Esophagus muscularis mucosa (tissue), 4 donors: ENCODE results near the gene LHFPL6. TPM values are rescaled to one million over a fixed set of nuclear protein-coding genes. Genes with fewer than 3 reads are reported as not detected.

ENCODE experiments used
- DNase-seq: peaks from one replicate; pipeline ENCODE4 v3.0.0-alpha.2; 2017; ENCODE audit errors: extremely low spot score
- H3K27ac ChIP-seq, 4 donors: fragments of 200-600 bp; sonication (generic); replicated peaks in 1 of 4; 1 replicate in 3 of 4; 2 replicates in 1 of 4; pipeline ENCODE4 v1.5.1; 2016 to 2019; ENCODE audit warnings: mild to moderate bottlenecking in 1 of 4
- H3K27me3 ChIP-seq, 4 donors: fragments of 200-600 bp; sonication (generic); one replicate each; pipeline versions ENCODE4 v1.5.1 to v1.6.0; 2016 to 2019
- H3K36me3 ChIP-seq, 4 donors: fragments of 200-600 bp; sonication (generic); one replicate each; pipeline ENCODE4 v1.5.1; 2016 to 2019
- H3K4me1 ChIP-seq, 4 donors: fragments of 200-600 bp; sonication (generic); one replicate each; pipeline ENCODE4 v1.5.1; 2016 to 2019
- H3K4me3 ChIP-seq, 4 donors: fragments of 200-600 bp; sonication (generic); 1 replicate in 2 of 4; 2 replicates in 2 of 4; pipeline ENCODE4 v1.5.1; 2016 to 2019; ENCODE audit warnings: mild to moderate bottlenecking in 4 of 4, moderate library complexity in 1 of 4
- H3K9me3 ChIP-seq, 4 donors: fragments of 200-600 bp; sonication (generic); 1 replicate in 3 of 4; 2 replicates in 1 of 4; pipeline ENCODE4 v1.5.1; 2016 to 2019
- EP300 ChIP-seq: sonication (generic); formaldehyde crosslinking; IDR thresholded peaks from one replicate; pipeline ENCODE4 v1.6.1; 2017; ENCODE audit warnings: antibody characterized with exemption
- POLR2A ChIP-seq: fragments of 450-650 bp; IDR thresholded peaks from one replicate; pipeline ENCODE4 v1.6.1; 2017; ENCODE audit warnings: antibody characterized with exemption, moderate library complexity, mild to moderate bottlenecking, low read depth
- POLR2AphosphoS5 ChIP-seq, 2 donors: sonication (generic); formaldehyde crosslinking; IDR thresholded peaks; one replicate each; pipeline ENCODE4 v1.6.1; 2017; ENCODE audit warnings: antibody characterized with exemption in 2 of 2
- WGBS: methylation state at CpG from one replicate; pipeline ENCODE4 v1.1.5; 2018; 5-methylcytosine and 5-hydroxymethylcytosine counted together
- intact Hi-C: fragments of 100-400 bp; cut with DNase I; formaldehyde crosslinking; loops from one replicate; pipeline ENCODE4 v1.15.1; 2023
- total RNA-seq, 4 donors: library from RNA; depleted of rRNA; stranded (reverse); fragments of >200 nt; gene quantifications; one replicate each; pipeline versions ENCODE4 v1.1.0 to v1.2.1, GENCODE V29; 2016
- TF ChIP-seq, protein P1 (sequence below), 3 experiments: fragments of 200-600 bp in 2 of 3; fragments of 450-650 bp in 1 of 3; sonication (generic) in 2 of 3; IDR thresholded peaks; one replicate each; pipeline ENCODE4 v1.5.1; 2017 to 2019; ENCODE audit warnings: antibody characterized with exemption in 3 of 3, mild to moderate bottlenecking in 2 of 3, moderate library complexity in 1 of 3

LHFPL6 gene
- total RNA-seq, 4 donors from 2014 or later = 55.6 to 75.9 (median 72.0) TPM

DNA sequence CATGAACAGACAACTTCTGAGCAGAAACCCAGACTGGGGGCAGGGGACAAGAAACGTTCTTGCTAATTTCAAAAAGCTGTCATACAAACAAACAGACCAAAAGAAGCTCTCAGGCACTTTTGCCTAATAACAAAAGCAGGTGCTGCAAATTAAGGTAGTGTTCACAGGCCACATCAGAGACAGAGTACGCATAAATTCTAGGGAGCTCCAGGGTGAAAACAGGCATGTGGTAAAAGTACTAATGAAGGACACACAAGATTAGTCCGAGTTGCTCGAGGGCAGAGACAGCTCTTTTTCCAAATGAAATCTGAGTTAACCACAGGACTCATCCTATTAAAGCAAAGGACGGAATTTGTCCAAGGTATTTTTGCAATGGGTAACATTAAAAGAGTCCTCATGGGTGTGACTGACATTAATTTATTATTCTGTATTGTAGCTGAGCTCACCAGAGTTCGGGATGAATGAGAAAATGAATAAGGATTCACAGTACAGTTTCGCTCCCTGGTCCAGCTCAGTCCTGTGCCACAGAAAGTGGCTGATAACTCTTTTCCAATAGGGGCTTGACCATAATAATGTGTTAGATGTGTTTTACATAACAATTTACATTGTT, 197.3 kb downstream of the LHFPL6 start:
- Histone ChIP-seq H3K27me3 (no peaks in the 10 kb centered on the region), H3K27ac (no peak overlapping the region), H3K4me1 (peaks cover 21 to 40% (median 31%) of the 10 kb centered on the region in 4 donors), H3K4me3 (no peak overlapping the region), H3K9me3 (no peaks in the 10 kb centered on the region), H3K36me3 (no peaks in the 10 kb centered on the region)
- intact Hi-C loops = no loop called here
- 66% methylated on average over 7 of the region's 7 CpGs for WGBS
- TF ChIP-seq POLR2AphosphoS5 (IDR thresholded peaks at IDR 0.05) = no peak
- no peak for TF ChIP-seq EP300
- TF ChIP-seq, protein P1, sequence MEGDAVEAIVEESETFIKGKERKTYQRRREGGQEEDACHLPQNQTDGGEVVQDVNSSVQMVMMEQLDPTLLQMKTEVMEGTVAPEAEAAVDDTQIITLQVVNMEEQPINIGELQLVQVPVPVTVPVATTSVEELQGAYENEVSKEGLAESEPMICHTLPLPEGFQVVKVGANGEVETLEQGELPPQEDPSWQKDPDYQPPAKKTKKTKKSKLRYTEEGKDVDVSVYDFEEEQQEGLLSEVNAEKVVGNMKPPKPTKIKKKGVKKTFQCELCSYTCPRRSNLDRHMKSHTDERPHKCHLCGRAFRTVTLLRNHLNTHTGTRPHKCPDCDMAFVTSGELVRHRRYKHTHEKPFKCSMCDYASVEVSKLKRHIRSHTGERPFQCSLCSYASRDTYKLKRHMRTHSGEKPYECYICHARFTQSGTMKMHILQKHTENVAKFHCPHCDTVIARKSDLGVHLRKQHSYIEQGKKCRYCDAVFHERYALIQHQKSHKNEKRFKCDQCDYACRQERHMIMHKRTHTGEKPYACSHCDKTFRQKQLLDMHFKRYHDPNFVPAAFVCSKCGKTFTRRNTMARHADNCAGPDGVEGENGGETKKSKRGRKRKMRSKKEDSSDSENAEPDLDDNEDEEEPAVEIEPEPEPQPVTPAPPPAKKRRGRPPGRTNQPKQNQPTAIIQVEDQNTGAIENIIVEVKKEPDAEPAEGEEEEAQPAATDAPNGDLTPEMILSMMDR (IDR thresholded peaks at IDR 0.05) = no peak
- TF ChIP-seq POLR2A = no peak
- no peak for DNase-seq

DNA sequence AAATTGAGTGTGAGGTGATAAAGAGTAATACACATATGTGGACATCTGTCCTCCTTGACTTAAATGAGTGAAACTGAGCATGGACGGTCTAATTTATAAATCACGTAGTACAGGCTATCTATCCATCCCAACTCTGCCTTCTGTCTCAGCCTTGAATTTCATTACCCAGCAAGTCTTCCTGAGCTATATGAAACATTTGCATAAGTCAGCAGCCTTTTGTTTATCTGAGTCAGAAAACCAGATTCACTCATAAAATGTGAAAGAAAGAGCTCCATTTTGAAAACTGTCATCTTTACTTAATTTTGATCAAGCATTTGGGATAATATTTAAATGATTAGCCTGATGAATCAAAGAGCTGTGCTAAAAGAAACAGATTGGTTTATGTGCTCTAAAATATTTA, 197.9 kb downstream of the LHFPL6 start:
- H3K9me3 ChIP-seq = no peaks in the 10 kb centered on the region
- TF ChIP-seq POLR2AphosphoS5 (IDR thresholded peaks at IDR 0.05) (no peak), EP300 (no peak), POLR2A (no peak)
- TF ChIP-seq, protein P1 (IDR thresholded peaks at IDR 0.05) = no peak
- H3K27me3 ChIP-seq = no peaks in the 10 kb centered on the region
- peaks cover 15 to 36% (median 26%) of the 10 kb centered on the region in 4 donors for H3K4me1 ChIP-seq
- H3K27ac ChIP-seq = no peak overlapping the region
- no peak overlapping the region for H3K4me3 ChIP-seq
- 99% methylated on average over 2 of the region's 2 CpGs for WGBS
- intact Hi-C loops = no loop called here
- H3K36me3 ChIP-seq = no peaks in the 10 kb centered on the region
- DNase-seq = no peak

DNA sequence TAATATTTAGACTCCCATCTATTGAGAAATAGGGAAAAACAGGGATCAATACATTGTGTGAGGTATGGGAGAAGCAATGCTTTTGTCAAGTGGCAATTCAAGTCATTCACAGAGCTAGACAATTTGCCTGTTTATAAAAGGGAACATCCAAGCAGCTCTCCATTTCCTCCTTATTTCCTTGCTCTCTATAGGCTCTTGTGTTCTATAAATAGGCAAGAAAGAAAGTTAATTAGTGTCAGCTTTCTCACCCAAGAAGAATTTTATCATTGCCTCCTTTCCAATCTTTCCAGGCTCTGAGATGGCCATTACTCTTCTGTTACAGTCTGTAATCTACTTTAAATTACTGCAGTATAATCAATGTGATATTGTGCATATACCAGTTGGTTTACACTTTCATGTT, 199.9 kb downstream of the LHFPL6 start:
- TF ChIP-seq POLR2A (no peak), POLR2AphosphoS5 (IDR thresholded peaks at IDR 0.05) (no peak), EP300 (no peak)
- TF ChIP-seq, protein P1 (IDR thresholded peaks at IDR 0.05) = no peak

DNA sequence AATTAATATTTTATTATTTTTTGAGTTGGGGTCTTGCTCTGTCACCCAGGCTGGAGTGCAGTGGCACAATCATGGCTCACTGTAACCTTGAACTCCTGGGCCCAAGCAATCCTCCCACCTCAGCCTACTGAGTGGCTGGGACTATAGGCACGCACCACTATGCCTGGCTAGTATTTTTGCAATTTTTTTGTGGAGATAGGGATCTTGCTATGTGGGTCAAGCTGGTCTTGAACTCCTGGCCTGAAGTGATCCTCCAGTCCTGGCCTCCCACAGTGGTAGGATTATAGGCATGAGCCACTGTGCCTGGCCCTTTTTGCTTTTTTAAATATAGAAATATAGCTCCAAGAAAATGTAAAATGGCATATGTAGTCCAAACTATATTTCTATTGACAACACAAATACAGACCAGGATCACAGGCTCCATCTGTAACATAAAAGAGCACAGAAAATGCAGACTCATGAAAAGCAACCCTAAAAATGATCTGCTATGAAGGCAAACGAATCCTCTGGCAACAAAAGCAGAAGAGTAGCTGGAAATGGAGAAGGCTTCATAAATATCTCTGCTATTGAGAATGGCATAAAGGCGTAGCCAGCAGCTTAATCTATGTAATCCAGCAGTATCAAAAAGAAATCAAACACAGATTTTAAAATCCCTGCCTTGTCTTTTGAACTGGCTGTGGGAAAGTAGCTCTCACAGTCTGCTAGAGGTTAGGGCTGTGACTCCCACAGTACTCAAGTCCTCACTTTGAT, 200.6 kb downstream of the LHFPL6 start:
- Histone ChIP-seq H3K27ac (no peak overlapping the region), H3K4me1 (peaks cover 18 to 29% (median 23%) of the 10 kb centered on the region in 4 donors), H3K4me3 (no peak overlapping the region), H3K36me3 (no peaks in the 10 kb centered on the region), H3K27me3 (no peaks in the 10 kb centered on the region), H3K9me3 (no peaks in the 10 kb centered on the region)
- TF ChIP-seq, protein P1 (IDR thresholded peaks at IDR 0.05) = no peak
- TF ChIP-seq POLR2A (no peak), EP300 (no peak), POLR2AphosphoS5 (IDR thresholded peaks at IDR 0.05) (no peak)
- 85% methylated on average over 3 of the region's 3 CpGs for WGBS
- DNase-seq = no peak
- intact Hi-C loops = no loop called here

More for the DNA sequence above, 199.9 kb downstream of the LHFPL6 start:
- Histone ChIP-seq H3K36me3 (no peaks in the 10 kb centered on the region), H3K27me3 (no peaks in the 10 kb centered on the region), H3K9me3 (no peaks in the 10 kb centered on the region), H3K27ac (no peak overlapping the region), H3K4me1 (peaks cover 18 to 24% (median 20%) of the 10 kb centered on the region in 4 donors), H3K4me3 (no peak overlapping the region)
- DNase-seq = no peak
- intact Hi-C loops = no loop called here
